ENCODE data around the gene BEX1. TPM values are rescaled to one million over a fixed set of nuclear protein-coding genes. Genes with fewer than 3 reads are reported as not detected.

BEX1 gene
- total and polyA plus RNA-seq, 4 donors = 0.89 to 2.1 (median 1.6) TPM

GRCh38 chrX:103098488-103098887 is 34.5 kb upstream of the BEX1 start:
- TF ChIP-seq CTCF (IDR thresholded peaks at IDR 0.05; ENCODE audit: control extremely low read depth, extremely low read depth) = no peak
- no peak overlapping the region for H3K27ac ChIP-seq (ENCODE audit: low read depth in 1 of 2, low read length in 1 of 2)
- H3K4me1 ChIP-seq (ENCODE audit: control insufficient read depth in 5 of 5, insufficient read depth in 5 of 5, low read length in 5 of 5) = no peaks in the 10 kb centered on the region
- H3K36me3 ChIP-seq (ENCODE audit: control insufficient read depth in 4 of 4, insufficient read depth in 4 of 4, low read length in 4 of 4) = no peaks in the 10 kb centered on the region
- H3K9ac ChIP-seq (ENCODE audit: insufficient read depth in 1 of 2, low read length in 2 of 2) = no peak overlapping the region
- H3K9me3 ChIP-seq (ENCODE audit: control insufficient read depth in 4 of 4, insufficient read depth in 3 of 4, low read length in 3 of 4) = no peaks in the 10 kb centered on the region
- peaks cover 0 to 2% (median 0%) of the 10 kb centered on the region in 3 donors for H3K27me3 ChIP-seq (ENCODE audit: control insufficient read depth in 3 of 3, insufficient read depth in 3 of 3, low read length in 2 of 3)
- no peak overlapping the region for H3K4me3 ChIP-seq
- ATAC-seq (ENCODE audit: insufficient read depth, low FRiP score) (no peak), DNase-seq (no peak)
- WGBS, 2 donors = 72 to 83% methylated on average over 2 of the region's 2 CpGs

GRCh38 chrX:103092942-103093341 is 29.0 kb upstream of the BEX1 start, which contains the start of gene NXF3:
TSS of gene NXF3 (minus strand) at chrX:103093143. CDS start at chrX:103093023, 120 bp downstream.
- H3K4me3 ChIP-seq = no peak within 1 kb of the TSS
- H3K9me3 ChIP-seq (ENCODE audit: control insufficient read depth in 4 of 4, insufficient read depth in 3 of 4, low read length in 3 of 4) = no peaks in the 10 kb centered on the region
- TF ChIP-seq CTCF (IDR thresholded peaks at IDR 0.05; ENCODE audit: control extremely low read depth, extremely low read depth) = no peak
- WGBS, 2 donors = 37 to 59% methylated on average over 5 of the region's 5 CpGs
- DNase-seq (no peak), ATAC-seq (ENCODE audit: insufficient read depth, low FRiP score) (no peak)
- no peak within 1 kb of the TSS for H3K9ac ChIP-seq (ENCODE audit: insufficient read depth in 1 of 2, low read length in 2 of 2)
- H3K27ac ChIP-seq (ENCODE audit: low read depth in 1 of 2, low read length in 1 of 2) = peak within 1 kb of the TSS in 1 of 2 donors; percentile 9
- H3K36me3 ChIP-seq (ENCODE audit: control insufficient read depth in 4 of 4, insufficient read depth in 4 of 4, low read length in 4 of 4) = no peaks in the 10 kb centered on the region
- no peaks in the 10 kb centered on the region for H3K4me1 ChIP-seq (ENCODE audit: control insufficient read depth in 5 of 5, insufficient read depth in 5 of 5, low read length in 5 of 5)
- H3K27me3 ChIP-seq (ENCODE audit: control insufficient read depth in 3 of 3, insufficient read depth in 3 of 3, low read length in 2 of 3) = peaks cover 0 to 17% (median 2%) of the 10 kb centered on the region in 3 donors

GRCh38 chrX:103081051-103081450 is 17.1 kb upstream of the BEX1 start:
- H3K9ac ChIP-seq (ENCODE audit: insufficient read depth in 1 of 2, low read length in 2 of 2) = no peak overlapping the region
- H3K9me3 ChIP-seq (ENCODE audit: control insufficient read depth in 4 of 4, insufficient read depth in 3 of 4, low read length in 3 of 4) = peaks cover 0 to 3% (median 0%) of the 10 kb centered on the region in 4 donors
- no peak overlapping the region for H3K27ac ChIP-seq (ENCODE audit: low read depth in 1 of 2, low read length in 1 of 2)
- no peak for ATAC-seq (ENCODE audit: insufficient read depth, low FRiP score)
- H3K27me3 ChIP-seq (ENCODE audit: control insufficient read depth in 3 of 3, insufficient read depth in 3 of 3, low read length in 2 of 3) = peaks cover 0 to 6% (median 5%) of the 10 kb centered on the region in 3 donors
- TF ChIP-seq CTCF (IDR thresholded peaks at IDR 0.05; ENCODE audit: control extremely low read depth, extremely low read depth) = no peak
- H3K4me1 ChIP-seq (ENCODE audit: control insufficient read depth in 5 of 5, insufficient read depth in 5 of 5, low read length in 5 of 5) = no peaks in the 10 kb centered on the region
- WGBS, 2 donors = 70% methylated on average over 6 of the region's 6 CpGs; no CpG with 5 or more reads in 1 of the 2 donors
- no peaks in the 10 kb centered on the region for H3K36me3 ChIP-seq (ENCODE audit: control insufficient read depth in 4 of 4, insufficient read depth in 4 of 4, low read length in 4 of 4)
- H3K4me3 ChIP-seq = no peak overlapping the region
- no peak for DNase-seq

GRCh38 chrX:103073467-103073866 is 9.5 kb upstream of the BEX1 start:
- WGBS, 2 donors = 43 to 74% methylated on average over 5 of the region's 5 CpGs
- ATAC-seq (ENCODE audit: insufficient read depth, low FRiP score) = no peak
- H3K4me3 ChIP-seq = no peak overlapping the region

More at GRCh38 chrX:103073467-103073866, 9.5 kb upstream of the BEX1 start:
- Histone ChIP-seq H3K9ac (ENCODE audit: insufficient read depth in 1 of 2, low read length in 2 of 2) (no peak overlapping the region), H3K27ac (ENCODE audit: low read depth in 1 of 2, low read length in 1 of 2) (no peak overlapping the region), H3K4me1 (ENCODE audit: control insufficient read depth in 5 of 5, insufficient read depth in 5 of 5, low read length in 5 of 5) (no peaks in the 10 kb centered on the region), H3K9me3 (ENCODE audit: control insufficient read depth in 4 of 4, insufficient read depth in 3 of 4, low read length in 3 of 4) (peaks cover 0 to 5% (median 0%) of the 10 kb centered on the region in 4 donors), H3K36me3 (ENCODE audit: control insufficient read depth in 4 of 4, insufficient read depth in 4 of 4, low read length in 4 of 4) (no peaks in the 10 kb centered on the region), H3K27me3 (ENCODE audit: control insufficient read depth in 3 of 3, insufficient read depth in 3 of 3, low read length in 2 of 3) (peaks cover 0 to 13% (median 2%) of the 10 kb centered on the region in 3 donors)
- no peak for DNase-seq
- no peak for TF ChIP-seq CTCF (IDR thresholded peaks at IDR 0.05; ENCODE audit: control extremely low read depth, extremely low read depth)
